GM21619 (cell line): ENCODE data around the gene AGPS.
"Not testable (repeated sequence)": the region's sequence is repeated elsewhere in the genome, so short reads cannot be mapped to it uniquely, and the experiment has no call there.

ENCODE experiments used
- ATAC-seq: cut with Tn5 transposase; IDR thresholded peaks from one replicate; pipeline ENCODE4 v1.9.1; 2021; ENCODE audit not compliant: unreplicated experiment

The AGPS gene

GRCh38 chr2:177467646-177468045 is 75.1 kb downstream of the AGPS start:
- ATAC-seq = no peak

GRCh38 chr2:177471990-177472389 is 79.4 kb downstream of the AGPS start:
- ATAC-seq = no peak

GRCh38 chr2:177474301-177474700 is 81.7 kb downstream of the AGPS start:
- no peak for ATAC-seq

GRCh38 chr2:177474998-177475397 is 82.4 kb downstream of the AGPS start:
- ATAC-seq = no peak

- ATAC-seq = no peak
Measured at GRCh38 chr2:177476897-177477296, 84.3 kb downstream of the AGPS start.

GRCh38 chr2:177478029-177478428 is 85.5 kb downstream of the AGPS start:
- ATAC-seq = no peak

- ATAC-seq = no peak
Measured at GRCh38 chr2:177478907-177479306, 86.3 kb downstream of the AGPS start.

- ATAC-seq = no peak
Measured at GRCh38 chr2:177482195-177482594, 89.6 kb downstream of the AGPS start.

GRCh38 chr2:177483531-177483930 is 91.0 kb downstream of the AGPS start:
- no peak for ATAC-seq

- ATAC-seq = no peak
Measured at GRCh38 chr2:177484180-177484795, 91.7 kb downstream of the AGPS start.

- not testable (repeated sequence) for ATAC-seq
Measured at GRCh38 chr2:177485657-177486056, 93.1 kb downstream of the AGPS start.

GRCh38 chr2:177489719-177490301 is 97.2 kb downstream of the AGPS start:
- no peak for ATAC-seq

GRCh38 chr2:177495945-177496344 is 103.4 kb downstream of the AGPS start:
- no peak for ATAC-seq

GRCh38 chr2:177496921-177497320 is 104.3 kb downstream of the AGPS start:
- ATAC-seq = no peak

- ATAC-seq = no peak
Measured at GRCh38 chr2:177501186-177501585, 108.6 kb downstream of the AGPS start.

- no peak for ATAC-seq
Measured at GRCh38 chr2:177506505-177506904, 113.9 kb downstream of the AGPS start.

- no peak for ATAC-seq
Measured at GRCh38 chr2:177506998-177507397, 114.4 kb downstream of the AGPS start.

GRCh38 chr2:177516824-177517544 is 124.4 kb downstream of the AGPS start:
- no peak for ATAC-seq

- ATAC-seq = no peak
Measured at GRCh38 chr2:177518754-177519153, 126.2 kb downstream of the AGPS start.

- ATAC-seq = no peak
Measured at GRCh38 chr2:177519534-177520115, 127.1 kb downstream of the AGPS start.

GRCh38 chr2:177520324-177520723 is 127.8 kb downstream of the AGPS start:
- no peak for ATAC-seq

- no peak for ATAC-seq
Measured at GRCh38 chr2:177523781-177524180, 131.2 kb downstream of the AGPS start.
